OCI-LY7 (cell line): Measurements from ENCODE around the gene PRTN3.
"Not testable (repeated sequence)": the region's sequence is repeated elsewhere in the genome, so short reads cannot be mapped to it uniquely, and the experiment has no call there.

Source experiments
- EZH2phosphoT487 ChIP-seq: fragments of 200-600 bp; sonication (generic); IDR thresholded peaks from 2 replicates; pipeline ENCODE4 v1.6.1; 2018; ENCODE audit warnings: low read depth, borderline replicate concordance, mild to moderate bottlenecking, mixed run types, antibody characterized with exemption, low read length, moderate library complexity, mixed read lengths
- TF ChIP-seq, protein P1 (sequence below): fragments of 200-600 bp; sonication (generic); conservative IDR thresholded peaks from 2 replicates; pipeline ENCODE4 v1.5.1; 2014; ENCODE audit warnings: mild to moderate bottlenecking, antibody characterized with exemption, low read length, moderate library complexity, mixed read lengths

DNA sequence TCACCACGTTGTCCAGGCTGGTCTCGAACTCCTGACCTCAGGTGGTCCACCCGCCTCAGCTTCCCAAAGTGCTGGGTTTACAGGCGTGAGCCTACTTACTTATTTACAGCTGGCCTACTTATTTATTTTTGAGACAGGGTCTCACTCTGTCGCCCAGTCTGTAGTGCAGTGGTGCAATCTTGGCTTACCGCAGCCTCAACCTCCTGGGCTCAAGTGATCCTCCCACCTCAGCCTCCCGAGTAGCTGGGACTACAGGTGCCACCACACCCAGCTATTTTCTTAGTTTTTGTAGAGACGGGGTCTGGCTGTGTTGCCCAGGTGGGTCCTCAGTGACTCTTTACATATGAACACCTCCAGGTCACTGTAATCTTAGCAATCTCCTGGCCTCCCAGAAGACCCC is 8.4 kb downstream of the PRTN3 start:
- TF ChIP-seq, protein P1, sequence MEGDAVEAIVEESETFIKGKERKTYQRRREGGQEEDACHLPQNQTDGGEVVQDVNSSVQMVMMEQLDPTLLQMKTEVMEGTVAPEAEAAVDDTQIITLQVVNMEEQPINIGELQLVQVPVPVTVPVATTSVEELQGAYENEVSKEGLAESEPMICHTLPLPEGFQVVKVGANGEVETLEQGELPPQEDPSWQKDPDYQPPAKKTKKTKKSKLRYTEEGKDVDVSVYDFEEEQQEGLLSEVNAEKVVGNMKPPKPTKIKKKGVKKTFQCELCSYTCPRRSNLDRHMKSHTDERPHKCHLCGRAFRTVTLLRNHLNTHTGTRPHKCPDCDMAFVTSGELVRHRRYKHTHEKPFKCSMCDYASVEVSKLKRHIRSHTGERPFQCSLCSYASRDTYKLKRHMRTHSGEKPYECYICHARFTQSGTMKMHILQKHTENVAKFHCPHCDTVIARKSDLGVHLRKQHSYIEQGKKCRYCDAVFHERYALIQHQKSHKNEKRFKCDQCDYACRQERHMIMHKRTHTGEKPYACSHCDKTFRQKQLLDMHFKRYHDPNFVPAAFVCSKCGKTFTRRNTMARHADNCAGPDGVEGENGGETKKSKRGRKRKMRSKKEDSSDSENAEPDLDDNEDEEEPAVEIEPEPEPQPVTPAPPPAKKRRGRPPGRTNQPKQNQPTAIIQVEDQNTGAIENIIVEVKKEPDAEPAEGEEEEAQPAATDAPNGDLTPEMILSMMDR = not testable (repeated sequence)
- TF ChIP-seq EZH2phosphoT487 = not testable (repeated sequence)
